GM12864 (cell line): ENCODE data around the gene TAF1.
"Not testable (repeated sequence)": the region's sequence is repeated elsewhere in the genome, so short reads cannot be mapped to it uniquely, and the experiment has no call there.

ENCODE experiments used
- DNase-seq: peaks from one replicate; pipeline ENCODE4 v3.0.0-alpha.2; 2011; ENCODE audit warnings: low read depth
- H3K4me3 ChIP-seq: 2 replicates; pipeline ENCODE4 v1.5.1; 2011; ENCODE audit warnings: mild to moderate bottlenecking, low read depth, low read length, control low read depth
- TF ChIP-seq, protein P1 (sequence below): IDR thresholded peaks from 2 replicates; pipeline ENCODE4 v1.5.1; 2011; ENCODE audit warnings: low read depth, mild to moderate bottlenecking, moderate library complexity, low read length, control low read depth, inconsistent platforms; ENCODE audit errors: missing control alignments

Gene TAF1

DNA sequence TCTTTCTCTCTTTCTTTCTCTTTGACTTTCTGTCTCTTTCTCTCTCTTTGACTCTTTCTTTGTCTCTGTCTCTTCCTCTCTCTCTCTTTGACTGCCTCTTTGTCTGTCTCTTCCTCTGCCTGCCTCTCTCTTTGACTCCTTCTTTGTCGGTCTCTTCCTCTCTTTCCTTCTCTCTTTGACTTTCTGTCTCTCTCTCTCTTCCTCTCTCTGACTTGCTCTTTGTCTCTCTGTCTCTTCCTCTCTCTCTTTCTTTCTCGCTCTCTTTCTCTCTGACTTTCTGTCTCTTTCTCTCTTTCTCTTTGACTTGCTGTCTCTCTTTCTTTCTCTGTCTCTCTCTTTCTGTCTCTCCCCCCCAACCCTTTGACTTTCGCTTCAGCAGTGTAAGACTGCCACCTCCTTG, 130.3 kb downstream of the TAF1 start:
- TF ChIP-seq, protein P1, sequence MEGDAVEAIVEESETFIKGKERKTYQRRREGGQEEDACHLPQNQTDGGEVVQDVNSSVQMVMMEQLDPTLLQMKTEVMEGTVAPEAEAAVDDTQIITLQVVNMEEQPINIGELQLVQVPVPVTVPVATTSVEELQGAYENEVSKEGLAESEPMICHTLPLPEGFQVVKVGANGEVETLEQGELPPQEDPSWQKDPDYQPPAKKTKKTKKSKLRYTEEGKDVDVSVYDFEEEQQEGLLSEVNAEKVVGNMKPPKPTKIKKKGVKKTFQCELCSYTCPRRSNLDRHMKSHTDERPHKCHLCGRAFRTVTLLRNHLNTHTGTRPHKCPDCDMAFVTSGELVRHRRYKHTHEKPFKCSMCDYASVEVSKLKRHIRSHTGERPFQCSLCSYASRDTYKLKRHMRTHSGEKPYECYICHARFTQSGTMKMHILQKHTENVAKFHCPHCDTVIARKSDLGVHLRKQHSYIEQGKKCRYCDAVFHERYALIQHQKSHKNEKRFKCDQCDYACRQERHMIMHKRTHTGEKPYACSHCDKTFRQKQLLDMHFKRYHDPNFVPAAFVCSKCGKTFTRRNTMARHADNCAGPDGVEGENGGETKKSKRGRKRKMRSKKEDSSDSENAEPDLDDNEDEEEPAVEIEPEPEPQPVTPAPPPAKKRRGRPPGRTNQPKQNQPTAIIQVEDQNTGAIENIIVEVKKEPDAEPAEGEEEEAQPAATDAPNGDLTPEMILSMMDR = no peak
- no peak for DNase-seq
- H3K4me3 ChIP-seq = no peak overlapping the region

DNA sequence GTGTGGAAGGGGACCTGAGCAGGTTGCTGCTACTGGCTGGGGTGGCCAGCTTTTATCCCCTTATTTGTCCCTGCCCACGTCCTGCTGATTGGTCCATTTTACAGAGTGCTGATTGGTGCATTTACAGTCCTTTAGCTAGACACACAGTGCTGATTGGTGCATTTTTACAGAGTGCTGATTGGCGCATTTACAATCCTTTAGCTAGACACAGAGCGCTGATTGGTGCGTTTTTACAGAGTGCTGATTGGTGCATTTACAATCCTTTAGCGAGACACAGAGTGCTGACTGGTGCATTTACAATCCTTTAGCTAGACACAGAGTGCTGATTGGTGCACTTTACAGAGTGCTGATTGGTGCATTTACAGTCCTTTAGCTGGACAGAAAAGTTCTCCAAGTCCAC, 135.9 kb downstream of the TAF1 start:
- DNase-seq, H3K4me3 ChIP-seq: not testable (repeated sequence)

DNA sequence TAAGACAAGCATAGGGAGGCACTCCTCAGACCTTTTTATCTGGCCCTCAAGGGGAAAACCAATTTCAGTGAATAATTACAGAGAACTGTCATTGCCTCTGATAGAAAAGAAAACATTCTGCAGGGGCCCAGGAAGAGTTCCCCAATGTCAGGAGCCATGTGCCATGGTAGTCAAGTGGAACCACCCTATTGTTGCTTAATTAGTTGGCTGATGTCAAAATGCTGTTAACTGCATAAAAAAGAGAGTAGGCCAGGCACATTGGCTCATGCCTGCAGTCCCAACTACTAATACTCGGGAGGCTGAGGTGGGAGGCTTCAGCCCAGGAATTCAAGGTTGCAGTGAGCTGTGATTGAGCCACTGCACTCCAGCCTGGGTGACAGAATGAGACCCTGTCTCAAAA, 138.2 kb downstream of the TAF1 start:
- TF ChIP-seq, protein P1 = no peak
- no peak overlapping the region for H3K4me3 ChIP-seq
- no peak for DNase-seq

DNA sequence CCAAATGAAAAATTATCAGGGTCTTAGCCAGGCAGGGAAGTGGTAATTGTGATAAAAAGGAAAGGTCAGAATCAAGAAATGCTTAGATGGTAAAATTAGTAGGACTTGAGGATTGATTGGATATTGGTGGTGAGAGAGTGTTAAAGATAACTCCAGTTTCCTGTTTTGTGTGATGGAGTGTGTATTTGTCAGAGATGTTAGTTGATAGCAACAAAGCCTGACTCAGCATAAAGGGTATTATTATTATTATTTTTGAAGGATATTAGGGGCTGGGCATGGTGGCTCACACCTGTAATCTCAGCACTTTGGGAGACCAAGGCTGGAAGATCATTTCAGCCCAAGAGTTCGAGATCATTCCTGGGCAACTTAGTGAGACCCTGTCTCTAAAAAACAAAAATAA, 143.1 kb downstream of the TAF1 start:
- TF ChIP-seq, protein P1 = no peak
- no peak overlapping the region for H3K4me3 ChIP-seq
- no peak for DNase-seq

DNA sequence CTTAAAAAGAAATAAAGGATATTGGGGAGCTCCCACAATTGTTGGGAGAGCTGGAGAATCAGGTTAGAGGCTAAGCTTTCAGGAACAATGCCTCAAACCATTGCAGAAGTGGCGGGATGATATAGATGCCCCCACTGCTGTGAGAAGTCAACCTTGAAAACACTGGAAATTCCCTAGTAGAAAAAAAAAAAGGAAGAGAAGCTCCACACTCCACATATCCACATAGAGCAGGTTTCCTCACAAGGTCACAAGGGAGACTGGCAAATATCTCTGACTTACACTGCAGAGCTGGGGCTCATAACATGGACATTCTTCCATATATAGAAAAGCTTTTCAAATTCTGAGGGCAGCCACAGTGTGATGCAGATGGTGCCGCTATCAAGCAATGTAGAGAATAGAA, 144.0 kb downstream of the TAF1 start:
- DNase-seq = no peak
- H3K4me3 ChIP-seq = no peak overlapping the region
- TF ChIP-seq, protein P1 = no peak

DNA sequence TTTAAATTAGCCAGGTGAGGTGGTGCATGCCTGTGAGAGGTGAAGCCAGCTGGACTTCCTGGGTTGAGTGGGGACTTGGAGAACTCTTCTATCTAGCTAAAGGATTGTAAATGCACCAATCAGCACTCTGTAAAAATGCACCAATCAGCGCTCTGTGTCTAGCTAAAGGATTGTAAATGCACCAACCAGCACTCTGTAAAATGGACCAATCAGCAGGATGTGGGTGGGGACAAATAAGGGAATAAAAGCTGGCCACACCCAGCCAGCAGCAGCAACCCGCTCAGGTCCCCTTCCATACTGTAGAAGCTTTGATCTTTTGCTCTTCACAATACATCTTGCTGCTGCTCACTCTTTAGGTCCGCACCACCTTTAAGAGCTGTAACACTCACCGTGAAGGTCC, 147.6 kb downstream of the TAF1 start:
- not testable (repeated sequence) for DNase-seq, H3K4me3 ChIP-seq

DNA sequence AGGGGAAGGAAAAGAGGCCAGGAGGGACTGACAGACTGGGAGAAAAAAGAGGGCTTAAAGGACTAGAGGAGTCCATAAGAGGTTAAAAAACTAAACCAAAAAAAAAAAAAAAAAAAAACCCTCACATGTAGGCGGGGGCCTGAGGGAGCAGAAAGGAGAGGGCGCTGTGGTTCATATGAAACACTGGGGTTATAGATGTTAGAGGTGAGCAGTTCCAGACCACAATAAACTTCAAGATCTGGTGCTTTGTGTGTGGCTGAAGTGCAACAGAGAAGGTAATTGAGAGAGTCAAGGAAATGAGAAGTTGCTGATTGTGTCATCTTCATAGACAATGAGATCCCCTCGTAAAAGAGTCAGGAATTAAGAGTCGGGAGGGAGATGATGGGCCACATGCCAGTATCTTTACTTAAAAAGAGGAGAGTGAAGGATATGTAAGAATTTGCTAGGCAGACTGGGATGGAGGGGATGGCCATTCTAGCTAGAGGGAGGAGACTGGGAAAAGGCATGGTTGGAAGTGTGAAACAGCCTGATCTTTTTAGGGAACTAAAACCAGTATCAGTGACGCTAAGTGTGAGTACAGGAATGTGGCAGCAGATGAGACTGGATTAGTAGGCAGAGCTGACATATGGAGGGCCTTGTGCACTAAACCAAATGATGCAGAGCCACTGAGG, 148.3 kb downstream of the TAF1 start:
- no peak overlapping the region for H3K4me3 ChIP-seq
- TF ChIP-seq, protein P1 = peak; percentile 12
- no peak for DNase-seq

DNA sequence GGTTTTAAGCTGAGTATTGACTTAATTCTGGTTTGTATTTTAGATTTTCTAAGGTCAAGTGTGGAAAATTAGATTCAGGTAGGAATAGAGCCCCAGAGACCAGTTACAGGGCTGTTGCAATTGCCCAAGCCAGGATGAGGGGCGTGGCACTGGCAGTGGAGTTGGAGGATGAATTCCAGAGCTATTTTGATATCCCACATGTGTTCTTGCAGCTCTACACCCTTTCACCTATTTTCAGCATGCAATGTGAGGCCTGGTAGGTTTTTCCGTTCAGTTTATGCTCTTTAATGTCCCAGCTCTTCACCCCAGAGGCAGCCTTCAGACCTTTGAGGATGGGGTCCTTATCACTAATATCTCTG, 148.9 kb downstream of the TAF1 start:
- TF ChIP-seq, protein P1 = no peak
- no peak overlapping the region for H3K4me3 ChIP-seq
- no peak for DNase-seq
